Kidney (tissue), 14 donors: ENCODE results near the gene WNT5A. TPM values are rescaled to one million over a fixed set of nuclear protein-coding genes. Genes with fewer than 3 reads are reported as not detected.

Experiments used
- DNase-seq, 5 donors: peaks; one replicate each; pipeline ENCODE4 v3.0.0-alpha.2; 2013 to 2020
- FAIRE-seq: peaks from 2 replicates; lab custom pipeline; 2012; peaks lifted over from hg19 to GRCh38; lab: Jason Lieb, UNC
- H3K27ac ChIP-seq, 2 donors: one replicate each; pipeline ENCODE4 v1.7.0; 2013; ENCODE audit warnings: low read depth in 2 of 2, low read length in 2 of 2, inconsistent platforms in 1 of 2
- H3K27me3 ChIP-seq: one replicate; pipeline ENCODE4 v1.7.1; 2013; ENCODE audit warnings: low read length, inconsistent platforms; ENCODE audit not compliant: control insufficient read depth, insufficient read depth
- H3K36me3 ChIP-seq, 3 donors: one replicate each; pipeline versions ENCODE4 v1.7.0 to v1.7.1; 2013; ENCODE audit warnings: low read length in 3 of 3, control low read depth in 1 of 3, inconsistent platforms in 1 of 3; ENCODE audit not compliant: insufficient read depth in 3 of 3, control insufficient read depth in 2 of 3
- H3K4me1 ChIP-seq, 3 donors: one replicate each; pipeline versions ENCODE4 v1.7.0 to v1.7.1; 2013; ENCODE audit warnings: low read length in 3 of 3, inconsistent platforms in 1 of 3, low read depth in 1 of 3; ENCODE audit not compliant: control insufficient read depth in 2 of 3, insufficient read depth in 2 of 3
- H3K4me3 ChIP-seq, 3 donors: one replicate each; pipeline versions ENCODE4 v1.7.0 to v1.8.1; 2013; ENCODE audit warnings: low read length in 3 of 3, control low read depth in 1 of 3, inconsistent platforms in 1 of 3
- H3K9ac ChIP-seq, 3 donors: one replicate each; pipeline versions ENCODE4 v1.7.0 to v1.7.1; 2013; ENCODE audit warnings: low read length in 3 of 3, control low read depth in 1 of 3, inconsistent platforms in 1 of 3
- H3K9me3 ChIP-seq, 3 donors: one replicate each; pipeline versions ENCODE4 v1.7.0 to v1.7.1; 2013; ENCODE audit warnings: low read length in 3 of 3, control low read depth in 1 of 3, inconsistent platforms in 1 of 3; ENCODE audit not compliant: control insufficient read depth in 2 of 3, insufficient read depth in 1 of 3
- intact Hi-C: fragments of 100-400 bp; cut with DNase I; formaldehyde crosslinking; loops from one replicate; pipeline ENCODE4 v1.11.1; 2022
- polyA plus RNA-seq: library from polyadenylated mRNA; stranded (reverse); fragments of 350-450 nt; fragmentation: Illumina TruSeq; extraction: RNeasy Lipid Tissue Mini Kit (QIAGEN cat#74804); gene quantifications from one replicate; pipeline ENCODE4 v1.2.3, GENCODE V29; 2014; ENCODE audit warnings: low read depth, low replicate concordance; ENCODE audit not compliant: insufficient read depth
- total RNA-seq: library from RNA; stranded (reverse); fragmentation: NEBNext Ultra II Directional; extraction: Animal tissue kit (Norgen Biotek cat#: 25700); gene quantifications from one replicate; pipeline ENCODE4 v1.2.1, GENCODE V29; 2021
- TF ChIP-seq, protein P1 (sequence below): IDR thresholded peaks from 3 replicates; pipeline ENCODE4 v1.5.1; 2012; ENCODE audit warnings: mild to moderate bottlenecking, moderate library complexity, borderline replicate concordance; ENCODE audit not compliant: insufficient read depth; ENCODE audit errors: extremely low read depth
- donor health status: control.
- donor health status: control.
- donor health status: control.
- donor health status: control.
- donor health status: control.
- donor health status: DM: yes; HTN: yes; CAD: no.
- donor health status: Normal renal cell carcinoma (clear cell type).

The WNT5A gene
- total and polyA plus RNA-seq, 2 donors from 2014 or later = 0.67 to 9.9 TPM

DNA sequence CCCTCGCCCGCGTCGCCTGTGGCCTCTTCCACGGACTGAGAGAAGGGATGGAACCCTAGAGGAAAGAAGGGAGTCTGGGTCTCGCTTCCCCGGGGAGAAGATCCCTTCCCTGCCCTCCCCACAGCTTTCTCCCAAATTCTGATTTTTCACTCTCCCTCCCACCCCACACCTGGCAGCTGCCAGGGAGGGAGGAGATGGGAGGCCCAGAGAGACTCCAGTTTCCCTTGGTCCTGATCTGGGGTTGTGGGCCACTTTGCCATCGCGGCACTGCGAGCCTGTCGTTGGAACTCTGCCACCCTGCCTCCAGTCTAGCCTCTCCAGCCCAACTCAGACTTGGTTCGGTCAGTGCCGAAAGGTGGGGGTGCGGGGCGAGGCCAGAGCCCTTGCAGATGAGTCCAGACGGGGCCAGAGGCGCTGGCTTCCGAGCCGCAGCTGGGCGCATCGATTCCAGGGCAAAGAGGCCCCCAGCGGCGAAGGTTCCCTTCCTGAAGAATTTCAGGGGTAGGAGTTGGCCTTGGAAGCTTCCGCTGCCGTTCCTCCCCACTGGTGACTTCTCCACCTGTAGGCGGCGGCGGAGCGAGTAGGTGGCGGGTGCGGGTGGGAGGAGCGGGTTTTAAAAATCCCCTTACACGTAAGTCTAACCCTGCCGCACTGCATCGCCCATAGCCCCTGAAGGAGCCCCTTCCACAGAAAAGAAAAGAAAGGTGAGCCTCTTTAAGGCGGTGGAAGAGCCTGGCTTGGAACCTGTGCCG lies 5.2 kb downstream of the WNT5A start:
- H3K9me3 ChIP-seq = no peaks in the 10 kb centered on the region
- no peaks in the 10 kb centered on the region for H3K27me3 ChIP-seq
- intact Hi-C loops = no loop called here
- FAIRE-seq (no peak), DNase-seq (peak; percentile 30 to 75 (median 44))
- TF ChIP-seq, protein P1, sequence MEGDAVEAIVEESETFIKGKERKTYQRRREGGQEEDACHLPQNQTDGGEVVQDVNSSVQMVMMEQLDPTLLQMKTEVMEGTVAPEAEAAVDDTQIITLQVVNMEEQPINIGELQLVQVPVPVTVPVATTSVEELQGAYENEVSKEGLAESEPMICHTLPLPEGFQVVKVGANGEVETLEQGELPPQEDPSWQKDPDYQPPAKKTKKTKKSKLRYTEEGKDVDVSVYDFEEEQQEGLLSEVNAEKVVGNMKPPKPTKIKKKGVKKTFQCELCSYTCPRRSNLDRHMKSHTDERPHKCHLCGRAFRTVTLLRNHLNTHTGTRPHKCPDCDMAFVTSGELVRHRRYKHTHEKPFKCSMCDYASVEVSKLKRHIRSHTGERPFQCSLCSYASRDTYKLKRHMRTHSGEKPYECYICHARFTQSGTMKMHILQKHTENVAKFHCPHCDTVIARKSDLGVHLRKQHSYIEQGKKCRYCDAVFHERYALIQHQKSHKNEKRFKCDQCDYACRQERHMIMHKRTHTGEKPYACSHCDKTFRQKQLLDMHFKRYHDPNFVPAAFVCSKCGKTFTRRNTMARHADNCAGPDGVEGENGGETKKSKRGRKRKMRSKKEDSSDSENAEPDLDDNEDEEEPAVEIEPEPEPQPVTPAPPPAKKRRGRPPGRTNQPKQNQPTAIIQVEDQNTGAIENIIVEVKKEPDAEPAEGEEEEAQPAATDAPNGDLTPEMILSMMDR = no peak
- no peak overlapping the region for H3K27ac ChIP-seq
- peak overlapping the region in 1 of 3 donors; percentile 21 for H3K4me3 ChIP-seq
- peak overlapping the region in 1 of 3 donors; percentile 8 for H3K9ac ChIP-seq
- H3K4me1 ChIP-seq = peaks cover 0 to 10% (median 0%) of the 10 kb centered on the region in 3 donors
- no peaks in the 10 kb centered on the region for H3K36me3 ChIP-seq

DNA sequence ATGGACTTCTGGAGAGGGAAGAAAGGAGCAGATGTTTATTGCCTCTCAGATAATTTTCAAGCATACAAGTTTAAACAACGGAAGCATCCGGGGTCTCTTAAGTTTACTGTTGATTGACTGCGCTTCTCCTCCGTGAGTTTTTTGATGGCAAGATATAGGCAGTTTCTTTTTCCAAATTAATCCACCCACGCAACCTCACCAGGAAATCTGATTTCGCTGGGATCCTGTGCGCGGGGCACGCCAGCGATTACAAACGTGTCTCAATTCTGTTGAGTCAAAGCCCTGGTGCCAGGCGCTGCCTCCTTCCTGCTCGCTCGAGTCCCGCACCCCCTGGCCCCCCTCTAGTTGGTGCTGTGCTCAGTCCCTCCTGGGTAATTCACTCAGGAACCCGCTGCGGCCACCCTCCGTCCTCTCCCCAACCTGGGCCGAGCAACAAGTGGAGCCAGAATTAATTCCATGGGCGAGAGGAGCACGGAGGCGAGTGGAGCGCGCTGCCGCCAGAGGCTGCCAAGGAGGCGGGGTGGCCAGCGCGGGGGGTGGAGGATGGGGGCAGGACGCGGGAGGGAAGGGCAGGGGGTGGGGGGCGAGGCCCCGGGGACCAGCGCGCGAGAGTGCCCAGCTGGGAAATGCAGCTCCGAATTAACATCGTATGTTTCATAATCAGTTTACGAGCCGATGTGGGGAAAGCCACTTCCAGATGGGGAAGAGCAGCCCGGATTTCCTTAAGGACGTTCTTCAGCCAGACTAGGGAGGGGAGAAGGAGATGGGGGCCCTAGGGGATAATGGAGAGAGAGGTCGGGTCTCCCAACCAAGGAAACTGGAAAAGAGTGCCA lies 6.0 kb downstream of the WNT5A start:
- TF ChIP-seq, protein P1 = no peak
- Histone ChIP-seq H3K9me3 (no peaks in the 10 kb centered on the region), H3K4me3 (peak overlapping the region in 2 of 3 donors; percentile 21 to 49), H3K9ac (no peak overlapping the region), H3K4me1 (peaks cover 0 to 7% (median 0%) of the 10 kb centered on the region in 3 donors), H3K27ac (no peak overlapping the region), H3K36me3 (no peaks in the 10 kb centered on the region), H3K27me3 (no peaks in the 10 kb centered on the region)
- DNase-seq (peak; percentile 49 to 78 (median 54)), FAIRE-seq (no peak)
- intact Hi-C loops = no loop called here

DNA sequence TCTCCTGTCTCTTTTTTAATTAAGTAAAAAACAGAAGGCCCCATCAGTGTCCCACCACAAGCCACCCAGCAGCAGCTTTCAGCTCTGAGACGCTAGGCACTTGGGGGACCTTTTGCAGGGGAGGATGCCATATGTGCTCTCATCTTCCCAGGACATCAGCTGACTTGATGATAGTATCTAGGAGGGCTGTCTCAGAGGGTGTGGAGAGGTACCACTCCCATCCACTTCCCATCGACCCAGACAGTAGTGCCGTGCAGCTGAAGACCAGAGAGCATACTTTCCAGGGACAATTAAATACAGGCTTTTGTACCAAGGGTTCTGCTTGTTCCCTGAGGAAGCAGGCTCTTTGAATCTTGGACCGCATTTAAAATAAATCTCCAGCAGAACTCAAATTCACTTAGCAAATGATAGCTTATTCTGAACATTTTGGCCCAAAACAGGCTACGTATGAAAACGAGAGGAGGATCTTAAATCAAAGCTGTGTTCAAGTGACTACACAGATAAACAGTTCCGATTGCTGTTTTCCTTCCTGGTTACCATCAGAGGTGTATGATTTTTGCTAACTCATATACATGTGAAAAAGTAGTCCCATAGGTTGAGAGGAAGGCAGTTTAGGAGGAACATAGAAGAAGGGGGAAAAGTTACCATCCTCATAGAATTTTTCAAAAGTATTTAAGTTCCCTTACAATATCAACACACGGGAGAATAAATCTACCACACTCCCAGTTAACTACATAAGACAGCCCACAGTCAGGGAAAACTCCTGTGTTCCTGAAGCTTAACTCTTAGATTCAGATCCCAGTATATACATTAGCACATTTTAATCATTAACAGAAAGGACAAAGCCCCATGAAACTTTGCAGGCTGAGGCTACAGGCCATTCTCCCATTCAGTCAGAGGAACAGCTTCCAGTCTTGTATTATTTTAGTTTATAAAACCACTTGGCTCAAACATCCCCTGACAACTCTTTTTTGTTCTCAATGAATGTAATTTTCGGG lies 9.5 kb downstream of the WNT5A start:
- intact Hi-C loops = no loop called here
- Histone ChIP-seq H3K27me3 (no peaks in the 10 kb centered on the region), H3K4me1 (peaks cover 0 to under 1% (median 0%) of the 10 kb centered on the region in 3 donors), H3K9ac (no peak overlapping the region), H3K4me3 (no peak overlapping the region), H3K27ac (no peak overlapping the region), H3K36me3 (peaks cover 0 to 5% (median 0%) of the 10 kb centered on the region in 3 donors), H3K9me3 (no peaks in the 10 kb centered on the region)
- DNase-seq (peak in 2 of 5 donors; percentile 40 to 55), FAIRE-seq (no peak)
- TF ChIP-seq, protein P1 = no peak
